HepG2 (cell line): ENCODE measurements around the gene GNL3. TPM values are rescaled to one million over a fixed set of nuclear protein-coding genes. Genes with fewer than 3 reads are reported as not detected.

Experiments used
- BCLAF1 ChIP-seq: fragments of 450-650 bp; IDR thresholded peaks from 2 replicates; pipeline ENCODE4 v1.6.1; 2017; ENCODE audit warnings: mild to moderate bottlenecking
- KMT2B ChIP-seq: IDR thresholded peaks from 2 replicates; pipeline ENCODE4 v1.6.1; 2016; ENCODE audit warnings: missing genetic modification reagents, missing compliant biosample characterization
- LCORL ChIP-seq, 2 experiments: fragments of 450-650 bp in 1 of 2; sonication (generic) in 1 of 2; formaldehyde crosslinking in 1 of 2; IDR thresholded peaks; 2 replicates each; pipeline versions ENCODE4 v1.5.0 to v1.6.1; 2017 to 2020; ENCODE audit warnings: antibody characterized with exemption in 1 of 2, missing genetic modification reagents in 1 of 2
- NCOR1 ChIP-seq: fragments of 200-600 bp; sonication (generic); IDR thresholded peaks from 2 replicates; pipeline ENCODE4 v1.7.0; 2017; ENCODE audit warnings: antibody characterized with exemption, low read length, borderline replicate concordance
- NFATC3 ChIP-seq: sonication (generic); formaldehyde crosslinking; IDR thresholded peaks from 2 replicates; pipeline ENCODE4 v1.5.1; 2020; ENCODE audit warnings: mild to moderate bottlenecking, missing genetic modification reagents
- PHF8 ChIP-seq: sonication (generic); formaldehyde crosslinking; IDR thresholded peaks from 2 replicates; pipeline ENCODE4 v1.5.0; 2020; ENCODE audit warnings: missing genetic modification reagents
- SATB2 ChIP-seq: sonication (generic); formaldehyde crosslinking; IDR thresholded peaks from 2 replicates; pipeline ENCODE4 v1.5.0; 2020; ENCODE audit warnings: missing genetic modification reagents
- SMC3 ChIP-seq: IDR thresholded peaks from 2 replicates; pipeline ENCODE4 v1.6.1; 2011; ENCODE audit warnings: low read length, improper control_type of control experiment
- SP2 ChIP-seq: sonication (generic); formaldehyde crosslinking; IDR thresholded peaks from 2 replicates; pipeline ENCODE4 v1.5.1; 2020; ENCODE audit warnings: mild to moderate bottlenecking, missing genetic modification reagents
- ZBED4 ChIP-seq: sonication (generic); formaldehyde crosslinking; IDR thresholded peaks from 2 replicates; pipeline ENCODE4 v1.4.0; 2020; ENCODE audit warnings: missing genetic modification reagents, borderline replicate concordance
- ZBTB37 ChIP-seq: sonication (generic); formaldehyde crosslinking; IDR thresholded peaks from 2 replicates; pipeline ENCODE4 v1.4.0; 2020; ENCODE audit warnings: mild to moderate bottlenecking, missing genetic modification reagents
- ZNF280D ChIP-seq: sonication (generic); formaldehyde crosslinking; IDR thresholded peaks from 2 replicates; pipeline ENCODE4 v1.5.1; 2020; ENCODE audit warnings: mild to moderate bottlenecking, missing genetic modification reagents
- ZNF414 ChIP-seq: sonication (generic); formaldehyde crosslinking; IDR thresholded peaks from 2 replicates; pipeline ENCODE4 v1.5.0; 2020; ENCODE audit warnings: missing genetic modification reagents
- ZNF724P ChIP-seq: sonication (generic); formaldehyde crosslinking; IDR thresholded peaks from 2 replicates; pipeline ENCODE4 v1.8.0; 2022; ENCODE audit warnings: missing genetic modification reagents, borderline replicate concordance
- ZNF841 ChIP-seq: sonication (generic); formaldehyde crosslinking; IDR thresholded peaks from 2 replicates; pipeline ENCODE4 v1.8.1; 2023; ENCODE audit warnings: missing genetic modification reagents, borderline replicate concordance
- polyA plus RNA-seq, 8 experiments: library from polyadenylated mRNA; depleted of rRNA in 3 of 8; stranded (reverse) in 7 of 8; unstranded in 1 of 8; fragments of >200 nt; fragmentation: Illumina TruSeq in 4 of 8; extraction: Trizol in 4 of 8; gene quantifications; 2 replicates each; pipeline versions ENCODE4 v1.2.1 to v1.2.3, GENCODE V29; 2011 to 2016; ENCODE audit warnings: low read depth in 4 of 8, missing spikeins in 1 of 8, mixed read lengths in 1 of 8; ENCODE audit not compliant: insufficient read depth in 1 of 8
- total RNA-seq, 5 experiments: library from RNA; depleted of rRNA; stranded (reverse); fragments of >200 nt; fragmentation: Illumina TruSeq; extraction: Trizol; gene quantifications; 2 replicates each; pipeline ENCODE4 v1.2.3, GENCODE V29; 2016; ENCODE audit warnings: low read depth in 1 of 5

GNL3 gene
- total and polyA plus RNA-seq, 2 of the 13 experiments (the other 11 are each of a cell fraction or from before 2014, with no cell fraction given), result 129 to 257 TPM

GRCh38 chr3:52705688-52706686 lies 20.2 kb downstream of the GNL3 start, which contains the start of the genes GLT8D1 and SPCS1 (continued):
- TF ChIP-seq ZNF414 (CRISPR knock-in tag) (peak; percentile 64), SMC3 (no peak), PHF8 (CRISPR knock-in tag) (peak; percentile 87), NCOR1 (no peak), NFATC3 (CRISPR knock-in tag) (no peak; the same call in 1 of the 2 replicates), ZBED4 (CRISPR knock-in tag) (no peak; the same call in 1 of the 2 replicates), LCORL (IDR thresholded peaks at IDR 0.05) (no peak), LCORL (CRISPR knock-in tag; IDR thresholded peaks at IDR 0.05) (peak; percentile 49), BCLAF1 (no peak), KMT2B (peak; percentile 94), ZNF724P (CRISPR knock-in tag) (0 out of 2 replicates have a peak, but pooled peaks have one; percentile 54), ZBTB37 (CRISPR knock-in tag) (no peak), ZNF841 (CRISPR knock-in tag) (no peak), SATB2 (CRISPR knock-in tag) (no peak), ZNF280D (CRISPR knock-in tag) (0 out of 2 replicates have a peak, but pooled peaks have one; percentile 46), SP2 (peak; percentile 63)
